VCaP (cell line): ENCODE data around the gene KATNB1.
"Not testable (repeated sequence)": the region's sequence is repeated elsewhere in the genome, so short reads cannot be mapped to it uniquely, and the experiment has no call there.

ENCODE experiments used
- H3K27ac ChIP-seq: fragments of 450-650 bp; 2 replicates; pipeline ENCODE4 v1.5.1; 2017
- CTCF ChIP-seq: fragments of 450-650 bp; conservative IDR thresholded peaks from 2 replicates; pipeline ENCODE4 v1.5.1; 2017; ENCODE audit warnings: mild to moderate bottlenecking, moderate library complexity

Gene KATNB1

DNA sequence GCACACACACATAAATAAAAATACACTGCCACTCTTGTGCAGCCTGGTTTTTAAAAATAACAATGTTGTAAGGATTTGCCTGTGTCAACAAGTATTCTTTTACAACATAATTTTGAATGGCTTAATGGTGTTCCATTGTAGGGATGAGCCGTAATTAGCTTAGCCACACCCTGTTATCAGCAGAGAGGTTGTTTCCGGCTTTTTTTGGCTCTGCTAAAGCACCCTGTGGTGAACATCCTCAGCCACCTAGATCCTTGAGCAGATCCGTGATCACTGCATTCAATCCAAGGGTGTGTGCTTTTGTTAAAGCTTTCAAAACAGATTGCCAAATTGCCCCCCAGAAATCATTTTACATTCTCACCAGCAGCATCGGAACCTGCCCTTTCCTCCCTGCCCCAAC lies 7.0 kb downstream of the KATNB1 start:
- no peak for TF ChIP-seq CTCF
- H3K27ac ChIP-seq: no peak overlapping the region

DNA sequence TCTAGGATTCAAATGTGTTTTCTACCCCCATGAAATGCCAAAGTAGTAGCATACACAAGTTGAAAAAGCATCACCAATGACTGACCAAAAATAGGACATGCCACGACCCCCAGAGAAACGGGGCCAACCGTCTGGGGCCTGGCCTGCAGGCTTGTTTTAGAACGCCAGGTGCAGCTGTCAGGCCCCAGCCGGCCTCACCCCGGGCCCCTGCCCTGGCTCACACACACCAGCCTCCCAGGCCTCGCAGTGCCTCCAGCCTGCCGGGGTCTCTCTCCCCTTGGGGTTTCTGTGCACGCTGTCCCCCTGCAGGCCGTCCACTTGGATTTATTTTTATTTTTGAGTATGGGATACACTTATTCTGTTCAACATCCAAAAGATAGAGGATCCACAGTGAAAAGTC lies 7.9 kb downstream of the KATNB1 start:
- no peak overlapping the region for H3K27ac ChIP-seq
- TF ChIP-seq CTCF: no peak

DNA sequence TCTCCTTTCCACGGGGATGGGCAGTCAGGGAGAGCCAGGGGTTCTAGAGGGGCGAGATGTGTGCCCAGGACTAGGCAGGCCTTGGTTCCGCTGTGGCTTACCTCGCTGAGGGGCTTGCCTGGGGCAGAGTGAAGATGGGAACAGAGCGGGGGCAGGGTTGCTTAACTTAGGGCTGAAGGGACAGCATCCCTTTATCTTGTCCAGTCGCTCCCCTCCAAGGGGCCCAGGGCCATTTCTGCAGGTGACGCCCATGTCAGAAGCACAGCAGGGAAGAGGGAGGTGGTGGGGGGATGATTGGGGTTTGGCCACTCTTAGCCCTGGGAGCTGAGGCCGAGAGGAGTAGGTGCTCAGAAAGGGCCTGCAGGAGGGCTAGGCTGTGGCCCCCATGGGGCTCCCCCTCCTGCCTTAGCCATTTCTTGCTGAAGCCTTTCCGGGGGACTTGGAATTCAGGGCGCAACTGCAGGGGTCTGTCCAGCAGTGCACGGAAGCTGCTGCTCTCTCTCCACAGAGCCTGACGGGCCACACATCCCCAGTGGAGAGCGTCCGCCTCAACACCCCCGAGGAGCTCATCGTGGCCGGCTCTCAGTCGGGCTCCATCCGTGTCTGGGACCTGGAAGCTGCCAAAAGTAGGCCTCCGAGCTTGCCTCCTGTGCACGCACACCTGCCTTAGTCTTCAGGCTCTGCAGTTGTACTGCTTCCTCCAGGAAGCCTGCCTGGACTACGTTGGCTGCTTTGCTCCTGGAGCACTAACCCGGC lies 8.5 kb downstream of the KATNB1 start:
- no peak overlapping the region for H3K27ac ChIP-seq
- no peak for TF ChIP-seq CTCF

DNA sequence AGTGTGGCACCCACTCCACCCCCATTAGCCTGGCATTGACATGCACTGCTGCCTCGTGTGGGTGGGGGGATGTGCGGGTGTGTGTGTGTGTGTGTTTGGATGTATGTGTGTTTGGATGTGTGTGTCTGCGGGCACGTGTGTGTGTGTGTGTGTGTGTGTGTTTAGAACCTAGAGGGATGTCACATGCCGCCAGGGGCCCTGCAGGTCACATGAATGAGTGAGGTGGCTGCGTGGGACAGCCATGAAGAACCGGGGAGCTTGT lies 9.0 kb downstream of the KATNB1 start:
- TF ChIP-seq CTCF: no peak
- H3K27ac ChIP-seq: no peak overlapping the region

DNA sequence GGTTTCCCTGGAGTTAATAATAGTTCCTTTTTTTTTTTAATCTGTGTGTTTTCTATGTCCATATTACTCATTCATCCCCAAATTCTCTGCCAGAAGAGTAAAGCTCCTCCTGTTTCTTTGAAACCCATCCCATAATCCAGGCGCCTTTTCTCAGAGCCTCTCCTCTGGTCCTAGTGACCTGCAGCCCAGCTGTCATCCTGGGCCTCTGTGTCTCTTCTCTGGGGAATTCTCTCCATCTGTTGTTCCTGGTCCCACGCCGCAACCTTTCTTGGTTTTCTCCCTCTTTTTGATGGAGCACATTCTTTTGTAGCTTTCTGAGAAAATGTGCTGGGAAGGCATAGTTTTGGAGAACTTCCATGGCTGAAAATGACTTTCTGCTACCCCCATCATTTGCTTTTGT lies 10.2 kb downstream of the KATNB1 start:
- no peak overlapping the region for H3K27ac ChIP-seq
- TF ChIP-seq CTCF: no peak

- H3K27ac ChIP-seq: not testable (repeated sequence)
Observed at GRCh38 chr16:57746316-57746715, 10.7 kb downstream of the KATNB1 start.

- no peak for TF ChIP-seq CTCF
- no peak overlapping the region for H3K27ac ChIP-seq
Observed at GRCh38 chr16:57747091-57747490, 11.5 kb downstream of the KATNB1 start.

GRCh38 chr16:57747496-57747895 lies 11.9 kb downstream of the KATNB1 start:
- TF ChIP-seq CTCF: no peak
- H3K27ac ChIP-seq: no peak overlapping the region
